GM21737 (cell line): ENCODE results near the gene IL17RE.

ENCODE experiments used
- ATAC-seq: cut with Tn5 transposase; IDR thresholded peaks from one replicate; pipeline ENCODE4 v1.9.1; 2021; ENCODE audit warnings: mild to moderate bottlenecking, moderate library complexity; ENCODE audit not compliant: unreplicated experiment

Gene IL17RE

DNA sequence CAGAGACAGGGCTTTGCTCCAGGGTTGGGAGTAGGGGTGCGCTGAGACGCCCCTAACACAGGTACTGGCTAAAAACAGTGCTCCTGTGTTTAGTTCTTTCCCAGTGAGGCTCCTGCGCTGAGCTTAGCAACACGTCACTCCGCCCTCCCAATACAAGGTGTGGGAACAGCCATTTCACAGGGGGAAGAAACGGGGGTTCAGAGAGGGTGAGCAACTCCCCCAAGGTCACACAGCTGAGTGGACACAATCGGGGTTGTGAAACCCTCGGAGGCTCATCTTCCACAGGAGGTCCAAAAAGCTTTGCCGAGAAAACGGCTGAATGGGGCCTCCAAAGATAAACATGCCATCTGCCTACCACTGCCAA lies 48.9 kb downstream of the IL17RE start:
- ATAC-seq: peak; percentile 4

GRCh38 chr3:9951962-9952805 lies 49.5 kb downstream of the IL17RE start, which contains the start of gene PRRT3:
Gene PRRT3 (minus strand): TSS chr3:9952408. CDS start chr3:9950115, 2,293 bp downstream.
- peak; percentile 54 for ATAC-seq

DNA sequence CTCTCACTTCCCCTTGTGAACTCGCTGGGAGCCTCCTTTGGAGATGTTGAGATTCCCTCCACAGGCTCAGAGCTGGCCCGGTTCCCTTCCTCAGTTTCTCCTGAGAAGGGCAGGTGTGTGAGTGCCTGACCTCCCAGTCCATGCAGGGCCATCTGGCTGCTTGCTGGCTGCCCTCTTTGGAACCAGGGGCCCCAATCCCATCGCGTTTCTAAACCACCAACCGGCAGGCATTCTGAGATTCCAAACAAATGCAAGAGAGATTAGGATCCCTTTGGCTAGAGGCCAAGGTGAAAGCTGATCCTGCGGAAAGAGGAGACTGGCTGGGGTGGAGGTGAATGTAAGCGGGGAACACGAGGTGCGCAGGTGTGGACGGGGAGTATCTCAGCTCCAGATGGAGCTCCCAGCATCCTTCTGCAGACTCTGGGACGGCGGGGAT lies 52.4 kb downstream of the IL17RE start:
- ATAC-seq: no peak

GRCh38 chr3:9955611-9956352 lies 53.1 kb downstream of the IL17RE start:
- no peak for ATAC-seq

GRCh38 chr3:9957214-9957613 lies 54.6 kb downstream of the IL17RE start:
- ATAC-seq: no peak

GRCh38 chr3:9965200-9965875 lies 62.7 kb downstream of the IL17RE start:
- no peak for ATAC-seq
